NCI-H1694 treated with DMSO at 0.1 percent for 48 hours (cell line): ENCODE data around the gene TTC7B.

Source experiments
- DNase-seq: peaks from one replicate; lab custom pipeline; 2025; lab: John Stamatoyannopoulos, UW

The TTC7B gene

GRCh38 chr14:90575336-90575735, 240.9 kb downstream of the TTC7B start:
- DNase-seq: no peak

DNA sequence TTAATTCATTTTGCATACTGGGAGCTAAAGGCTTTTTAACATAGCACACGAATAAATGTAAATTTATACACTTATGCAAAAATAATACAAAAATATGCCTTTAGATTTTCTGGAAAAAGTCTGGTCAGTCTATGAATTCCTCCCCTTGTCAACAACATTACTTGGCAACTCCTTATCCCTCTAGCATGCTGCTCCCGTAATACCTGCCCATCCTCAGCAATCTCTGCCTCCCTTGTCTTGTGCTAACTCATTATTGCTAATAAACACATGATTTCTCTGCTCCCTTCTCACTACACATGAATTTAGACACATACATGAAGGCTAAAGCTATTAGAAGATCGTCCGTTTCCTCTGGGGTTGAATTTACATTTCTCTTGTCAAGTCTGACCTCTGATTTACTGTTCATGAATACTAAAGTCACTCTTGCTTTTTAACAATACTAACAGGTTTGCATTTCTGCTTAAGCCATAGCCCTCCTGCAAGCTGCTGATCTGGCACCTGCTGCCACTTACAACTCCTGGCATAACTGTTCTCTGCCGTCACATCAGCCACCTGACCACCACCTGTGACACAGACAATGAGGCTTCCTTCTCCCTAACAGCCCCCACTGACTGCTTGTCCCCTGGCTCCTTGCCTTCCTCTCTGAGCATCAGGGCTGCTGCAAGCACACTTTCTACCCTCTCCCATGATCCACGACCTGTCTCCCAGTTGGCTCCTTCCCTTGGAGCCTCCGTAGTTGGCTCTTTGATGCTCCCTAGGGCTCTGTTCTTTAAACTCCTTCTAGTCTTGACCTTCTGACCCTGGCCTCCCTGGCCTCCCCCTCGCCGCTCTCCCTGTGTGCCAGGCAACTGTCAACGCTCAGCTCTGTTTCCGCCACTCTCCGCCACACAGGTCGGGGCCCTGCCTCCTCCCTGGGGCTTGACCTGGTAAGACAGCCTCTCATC, 241.8 kb downstream of the TTC7B start:
- no peak for DNase-seq

GRCh38 chr14:90573385-90574105, 242.7 kb downstream of the TTC7B start:
- DNase-seq: no peak

GRCh38 chr14:90572441-90573150, 243.6 kb downstream of the TTC7B start:
- DNase-seq: no peak

GRCh38 chr14:90571149-90571947, 244.9 kb downstream of the TTC7B start:
- DNase-seq: no peak

- no peak for DNase-seq
Measured at GRCh38 chr14:90570461-90570860, 245.8 kb downstream of the TTC7B start.

DNA sequence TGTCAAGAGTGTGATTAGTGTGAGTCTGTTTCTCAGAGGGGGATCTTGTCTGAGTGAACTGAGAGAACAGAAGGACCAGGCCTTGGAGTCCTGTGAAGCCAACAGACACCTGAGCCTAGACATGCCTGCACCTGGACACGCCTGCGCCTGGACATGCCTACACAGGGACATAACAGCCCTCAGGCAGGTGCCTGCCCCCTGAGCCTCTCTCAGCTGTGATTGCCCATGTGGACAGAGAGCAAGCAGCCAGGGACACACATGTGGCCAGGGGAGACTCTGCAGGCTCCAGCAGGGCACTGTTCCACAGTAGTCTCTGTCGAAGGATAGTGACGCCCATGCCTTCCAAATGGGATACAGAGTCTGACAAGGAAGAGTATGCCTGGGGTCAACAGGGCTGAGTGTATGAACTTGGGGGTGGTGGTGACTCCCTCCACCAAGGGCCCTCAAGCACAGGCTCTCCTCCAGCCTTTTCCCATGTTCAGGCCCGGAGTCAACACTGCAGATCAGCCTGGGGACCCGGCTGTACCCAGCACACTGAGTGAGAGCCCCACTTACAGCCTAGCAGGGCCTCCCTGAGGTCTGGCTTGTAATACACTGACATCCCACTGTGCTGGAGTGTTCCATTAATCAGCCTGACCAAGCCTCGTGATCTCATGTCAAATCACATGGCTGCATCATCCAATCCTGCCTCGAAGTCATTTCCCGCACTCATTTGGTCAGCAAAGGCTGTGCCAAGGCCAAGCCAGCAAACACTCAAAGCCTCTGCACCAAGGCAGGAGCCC, 246.4 kb downstream of the TTC7B start:
- no peak for DNase-seq

DNA sequence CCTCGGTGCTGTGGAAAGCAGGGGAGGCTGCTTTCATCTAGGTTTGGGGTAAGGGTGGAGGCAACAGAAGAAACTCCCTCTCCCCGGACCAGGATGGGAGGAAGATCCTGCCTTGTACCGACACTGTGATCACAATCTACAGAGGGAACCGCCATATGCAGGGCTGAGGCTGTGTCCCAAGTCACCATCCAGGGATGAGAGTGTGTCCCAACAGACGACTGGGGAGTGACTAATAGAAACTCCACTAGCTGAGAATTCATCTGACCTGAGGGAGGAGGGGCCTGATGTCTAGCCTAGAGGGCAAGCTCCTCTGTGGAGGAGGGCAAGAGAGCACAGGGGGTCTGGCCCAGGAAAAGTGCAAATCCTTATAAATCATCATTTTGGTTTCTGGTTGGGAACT, 247.0 kb downstream of the TTC7B start:
- no peak for DNase-seq

DNA sequence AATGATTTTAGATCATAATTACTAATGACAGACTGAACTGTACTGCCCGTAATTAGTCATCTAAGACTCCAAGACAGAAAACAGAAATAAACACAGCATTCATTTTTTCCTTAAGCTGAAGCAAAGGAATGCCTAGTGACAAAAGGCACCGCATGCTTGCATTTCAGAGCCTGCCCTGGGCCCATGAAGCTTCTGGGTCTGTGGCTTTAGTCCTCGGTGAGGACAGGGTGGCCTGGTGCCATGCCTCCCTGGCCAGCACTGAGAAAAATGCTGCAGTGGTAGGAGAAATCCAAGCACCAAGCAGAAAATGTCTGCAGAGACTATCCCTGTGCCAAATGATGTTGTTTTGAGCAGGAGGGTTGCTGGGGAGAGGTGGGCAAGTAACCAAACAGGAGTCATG, 247.8 kb downstream of the TTC7B start:
- no peak for DNase-seq

DNA sequence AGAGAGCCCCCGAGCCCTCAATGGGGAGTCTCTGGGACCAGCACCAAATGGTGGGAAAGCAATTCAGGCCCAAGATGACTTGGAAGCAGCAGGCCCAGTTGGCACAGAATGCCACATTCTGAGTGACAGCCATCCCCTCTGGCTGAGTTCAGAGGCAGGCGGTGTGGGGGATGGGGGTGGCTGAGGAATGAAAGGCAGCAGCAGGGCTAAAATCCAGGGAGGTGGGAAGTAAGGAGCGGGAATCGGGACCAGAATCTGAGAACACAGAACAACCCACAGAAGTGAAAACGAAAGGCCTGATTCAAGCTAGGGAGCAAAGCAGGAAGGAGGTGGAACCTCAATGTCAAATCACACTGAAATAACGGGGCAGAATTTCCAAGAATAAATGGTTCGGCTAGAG, 248.2 kb downstream of the TTC7B start:
- no peak for DNase-seq

DNA sequence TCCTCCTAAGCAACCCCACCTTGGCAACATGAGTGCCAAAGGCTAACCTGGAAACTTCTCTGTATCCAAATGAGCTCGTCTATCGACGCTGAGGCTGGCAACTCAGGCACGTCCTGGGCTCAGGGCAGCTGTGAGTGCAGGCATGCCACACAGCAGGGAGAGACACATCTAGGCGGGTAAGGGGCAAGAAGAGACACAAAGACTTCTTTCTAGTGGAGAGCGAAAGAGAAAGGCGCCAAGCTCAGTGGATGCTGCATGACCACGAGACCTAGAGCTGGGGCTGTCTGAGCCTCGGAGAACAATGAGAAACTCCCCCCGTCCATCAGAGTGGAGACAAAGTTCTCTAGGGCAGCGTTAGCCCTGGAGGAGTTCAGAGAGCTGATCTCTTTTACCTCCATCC, 249.0 kb downstream of the TTC7B start:
- DNase-seq: no peak

DNA sequence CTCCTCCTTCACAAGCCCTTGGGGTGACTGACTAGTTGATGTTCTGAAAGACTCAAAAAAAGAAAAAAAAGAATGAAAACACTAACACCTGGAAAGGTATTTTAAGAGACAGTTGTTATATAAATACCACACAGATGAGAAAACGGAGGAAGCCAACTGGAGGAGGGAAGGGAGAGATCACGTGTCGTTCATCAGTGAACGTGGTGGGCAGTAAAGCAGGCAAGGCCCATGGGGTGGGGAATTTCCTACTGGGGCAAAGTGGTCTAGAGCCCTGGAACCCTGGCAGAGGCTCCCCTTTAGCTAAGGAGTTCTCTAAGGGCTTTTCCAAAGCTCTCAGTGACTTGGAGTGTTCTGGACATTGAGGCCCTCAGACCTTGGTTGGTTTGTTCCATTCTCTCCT, 249.7 kb downstream of the TTC7B start:
- DNase-seq: no peak

GRCh38 chr14:90564496-90564895, 251.7 kb downstream of the TTC7B start:
- DNase-seq: no peak

DNA sequence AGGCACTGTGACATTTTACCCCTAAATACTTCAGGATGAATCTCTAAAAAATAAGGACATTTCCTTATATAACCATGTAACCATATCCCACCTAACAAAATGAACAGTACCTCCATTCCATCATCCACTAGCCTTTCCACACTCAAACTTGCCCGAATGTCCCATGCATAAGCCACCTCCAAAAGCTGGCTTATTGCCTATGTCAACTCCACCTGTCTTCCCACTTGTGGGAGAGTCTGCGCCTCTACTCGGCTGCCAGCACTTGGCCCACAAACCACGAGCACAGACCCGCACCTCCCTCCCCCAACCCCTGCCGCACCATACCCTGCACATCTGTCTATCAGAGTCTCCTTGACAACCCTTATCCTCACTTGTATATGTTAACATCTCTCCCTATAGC, 253.6 kb downstream of the TTC7B start:
- peak; percentile 61 for DNase-seq

DNA sequence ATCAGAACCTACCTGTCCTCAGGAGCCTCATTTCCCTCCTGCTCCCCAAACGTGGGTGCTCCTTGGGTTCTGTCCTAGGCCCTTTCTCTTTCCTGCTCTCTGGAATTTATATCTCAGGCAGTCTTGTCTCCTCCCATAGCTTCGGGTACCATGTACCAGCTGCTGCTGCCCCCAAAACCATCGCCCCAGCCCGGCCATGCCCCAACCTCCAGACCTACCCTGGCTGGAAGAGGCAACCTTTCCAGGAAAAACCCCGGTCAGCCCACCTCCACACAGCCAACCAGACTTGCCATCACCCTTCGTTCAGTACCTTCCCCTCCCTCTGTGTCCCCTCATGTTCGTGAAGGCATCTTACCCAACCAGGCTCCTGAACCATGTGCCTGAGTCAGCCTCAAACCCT, 254.3 kb downstream of the TTC7B start:
- no peak for DNase-seq

- DNase-seq: peak; percentile 29
Measured at GRCh38 chr14:90560991-90561390, 255.2 kb downstream of the TTC7B start.

GRCh38 chr14:90560558-90560957, 255.7 kb downstream of the TTC7B start:
- DNase-seq: no peak

GRCh38 chr14:90559811-90560492, 256.3 kb downstream of the TTC7B start:
- DNase-seq: no peak

DNA sequence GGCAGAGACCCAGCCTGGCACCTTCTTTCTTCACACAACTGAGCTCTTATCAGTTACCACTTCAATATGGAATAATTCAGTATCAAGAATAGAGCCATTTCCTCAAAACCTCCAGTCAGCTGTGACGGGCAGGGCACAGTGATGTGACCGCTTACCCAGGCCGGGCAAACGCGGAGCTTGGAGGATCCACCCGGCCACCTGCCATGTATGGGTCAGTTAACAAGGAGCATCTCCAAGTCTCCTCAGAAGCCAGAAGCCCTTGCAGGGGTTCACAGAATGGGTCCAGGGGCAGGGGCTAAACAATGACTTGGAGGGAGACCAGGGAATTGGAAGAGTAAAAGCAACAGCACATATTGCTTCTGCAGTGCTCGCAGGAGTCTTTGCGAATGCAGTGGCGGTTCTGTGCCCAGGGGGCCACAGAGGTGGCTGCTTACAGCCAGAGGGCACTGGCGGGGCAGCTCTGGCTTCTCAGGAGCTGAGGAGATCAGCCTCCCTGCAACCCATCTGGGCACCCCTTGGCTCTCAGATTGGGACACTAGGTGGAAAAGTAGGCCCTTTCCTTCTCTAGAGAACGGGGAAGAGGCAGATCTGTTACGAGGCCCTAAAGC, 257.1 kb downstream of the TTC7B start:
- DNase-seq: no peak
